ENCODE results near the gene CYP27A1. TPM values are rescaled to one million over a fixed set of nuclear protein-coding genes. Genes with fewer than 3 reads are reported as not detected.
"Not testable (repeated sequence)": the region's sequence is repeated elsewhere in the genome, so short reads cannot be mapped to it uniquely, and the experiment has no call there.

Gene CYP27A1
- total RNA-seq, 1 donor from 2014 or later: 20.5 TPM

DNA sequence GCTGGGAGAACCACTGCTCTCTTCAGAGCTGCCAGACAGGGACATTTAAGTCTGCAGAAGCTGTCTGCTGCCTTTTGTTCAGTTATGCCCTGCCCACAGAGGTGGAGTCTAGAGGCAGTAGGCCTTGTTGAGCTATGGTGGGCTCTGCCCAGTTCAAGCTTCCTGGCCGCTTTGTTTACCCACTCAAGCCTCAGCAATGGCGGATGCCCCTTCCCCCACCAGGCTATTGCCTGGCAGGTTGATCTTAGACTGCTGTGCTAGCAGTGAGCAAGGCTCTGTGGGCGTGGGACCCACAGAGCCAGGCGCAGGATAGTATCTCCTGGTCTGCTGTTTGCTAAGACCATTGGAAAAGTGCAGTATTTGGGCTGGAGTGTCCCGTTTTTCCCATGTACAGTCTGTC lies 9.2 kb upstream of the CYP27A1 start:
- not testable (repeated sequence) for DNase-seq (ENCODE audit: low spot score)

DNA sequence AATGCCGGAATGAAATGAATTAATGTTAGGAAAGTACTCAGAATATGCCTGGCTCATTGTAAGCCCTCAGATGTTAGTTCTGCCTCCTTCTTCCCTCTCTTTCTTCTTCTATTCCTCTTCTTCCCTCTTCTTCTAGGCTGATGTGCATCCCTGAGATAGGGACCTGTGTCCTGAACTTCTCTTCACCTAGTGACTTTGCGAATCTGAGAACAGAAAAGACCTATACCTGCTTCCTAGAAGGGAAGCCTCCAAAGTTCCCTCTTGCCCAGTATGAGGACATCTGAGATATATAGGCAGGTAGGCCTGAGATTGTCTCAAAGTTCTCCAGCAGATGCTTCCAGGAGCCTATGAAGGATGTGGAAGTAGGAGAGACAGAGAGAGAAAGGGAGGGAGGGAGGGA lies 8.1 kb upstream of the CYP27A1 start:
- no peak for DNase-seq (ENCODE audit: low spot score)

GRCh38 chr2:218776488-218776887 lies 5.5 kb upstream of the CYP27A1 start:
- no peak for DNase-seq (ENCODE audit: low spot score)

DNA sequence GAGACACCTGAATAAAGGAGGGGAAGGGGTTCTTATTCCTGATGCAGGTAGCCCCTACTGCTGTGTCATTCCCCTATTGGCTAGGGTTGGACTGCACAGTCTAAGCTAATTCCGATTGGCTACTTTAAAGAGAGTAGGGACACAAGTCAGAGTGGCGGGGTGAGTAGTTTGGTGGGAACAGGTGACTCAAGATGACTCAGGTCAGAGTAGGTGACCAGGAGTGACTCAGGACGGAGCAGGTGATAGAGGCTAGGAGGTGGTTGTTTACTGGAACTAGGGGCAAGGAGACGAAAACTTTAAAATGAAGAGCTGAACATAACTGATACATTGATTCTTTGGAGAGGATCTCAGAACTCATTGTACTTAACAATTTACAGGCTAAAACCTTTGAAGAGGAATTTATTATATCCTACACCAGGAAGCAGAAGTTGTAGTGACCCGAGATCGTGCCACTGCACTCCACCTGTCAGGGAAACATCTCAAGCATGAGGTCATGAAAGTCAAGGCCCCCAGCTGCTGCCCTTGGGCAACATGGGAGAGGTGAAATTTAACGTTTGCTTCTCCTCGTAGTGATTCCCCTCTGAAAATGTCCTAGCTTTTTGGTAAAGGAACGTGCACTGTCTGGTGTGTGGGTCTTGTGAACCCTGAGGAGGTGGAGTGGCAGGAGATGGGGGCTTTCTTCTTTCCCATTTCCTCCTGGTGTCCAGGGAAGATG lies 4.5 kb upstream of the CYP27A1 start:
- DNase-seq (ENCODE audit: low spot score): no peak

DNA sequence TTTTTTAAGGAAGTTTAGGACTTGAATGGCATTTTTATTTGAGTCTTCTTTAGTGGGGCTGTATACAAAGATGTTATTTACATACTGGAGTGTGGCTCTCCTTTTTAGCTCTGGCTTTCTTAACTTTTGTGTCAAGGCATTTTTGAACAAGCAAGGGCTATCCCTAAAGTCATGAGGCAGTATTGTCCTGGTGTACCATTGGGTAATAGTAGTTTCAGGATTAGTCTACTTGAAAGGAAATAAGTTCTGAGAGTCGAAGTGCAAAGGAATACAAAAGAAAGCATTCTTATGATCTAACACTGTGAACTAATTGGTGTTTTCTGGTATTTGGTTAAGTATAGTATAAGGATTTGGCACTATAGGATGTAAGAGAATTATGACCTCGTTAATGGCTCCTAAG lies 1.9 kb upstream of the CYP27A1 start:
- no peak for DNase-seq (ENCODE audit: low spot score)

GRCh38 chr2:218780851-218781690 lies 876 bp upstream of the CYP27A1 start:
- DNase-seq (ENCODE audit: low spot score): no peak

DNA sequence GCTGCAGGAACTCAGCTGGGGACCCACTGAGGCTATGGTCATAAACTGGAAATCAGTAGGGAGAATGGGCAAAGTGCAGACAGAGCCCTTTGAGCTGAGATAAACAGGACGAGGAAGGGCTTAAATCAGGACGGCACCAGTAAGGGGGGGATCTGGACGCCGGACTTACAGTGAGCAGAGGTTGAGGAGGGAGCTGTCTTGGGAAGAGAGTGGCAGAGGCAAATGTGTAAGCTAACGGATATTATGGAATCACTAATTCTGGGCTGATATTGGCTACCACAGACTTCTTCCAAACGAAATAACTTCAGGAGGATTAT lies 539 bp downstream of the CYP27A1 start:
- DNase-seq (ENCODE audit: low spot score): no peak

DNA sequence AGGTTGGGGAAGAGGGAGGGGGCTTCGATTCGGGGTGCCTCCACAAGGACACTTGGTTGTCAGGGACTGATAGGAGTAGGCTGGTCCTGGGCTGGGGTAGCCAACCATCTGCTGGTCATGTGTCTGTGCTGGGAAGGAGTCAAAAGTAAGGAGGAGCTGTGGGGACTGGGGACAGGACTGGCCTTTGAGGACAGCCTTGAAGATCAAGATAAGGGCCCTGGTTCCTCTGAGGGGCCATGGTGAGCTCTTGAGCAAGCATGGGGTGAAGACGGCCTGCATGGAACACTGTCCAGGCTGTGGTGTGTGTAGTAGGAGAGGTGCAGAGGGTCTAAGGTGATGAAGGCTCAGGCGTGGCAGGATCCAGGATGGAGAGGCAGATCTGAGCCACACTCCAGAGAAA lies 1.7 kb downstream of the CYP27A1 start:
- no peak for DNase-seq (ENCODE audit: low spot score)

DNA sequence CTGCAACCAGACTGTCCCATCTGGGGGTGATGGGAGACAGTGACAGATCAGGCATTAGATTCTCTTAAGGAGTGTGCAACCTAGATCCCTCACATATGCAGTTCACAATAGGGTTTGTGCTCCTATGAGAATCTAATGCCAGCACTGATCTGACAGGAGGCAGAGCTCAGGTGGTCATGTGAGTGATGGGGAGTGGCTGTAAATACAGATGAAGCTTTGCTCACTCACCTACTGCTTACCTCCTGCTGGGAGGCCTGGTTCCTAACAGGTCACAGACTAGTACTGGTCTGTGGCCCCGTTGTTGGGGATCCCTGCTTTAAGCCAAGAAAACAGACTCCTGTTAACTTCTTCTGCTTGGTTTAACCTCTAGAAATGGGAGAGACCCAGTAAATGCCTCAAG lies 3.2 kb downstream of the CYP27A1 start:
- DNase-seq (ENCODE audit: low spot score): no peak

- DNase-seq (ENCODE audit: low spot score): no peak
These were observed 4.2 kb downstream of the CYP27A1 start for GRCh38 chr2:218786133-218786532.

DNA sequence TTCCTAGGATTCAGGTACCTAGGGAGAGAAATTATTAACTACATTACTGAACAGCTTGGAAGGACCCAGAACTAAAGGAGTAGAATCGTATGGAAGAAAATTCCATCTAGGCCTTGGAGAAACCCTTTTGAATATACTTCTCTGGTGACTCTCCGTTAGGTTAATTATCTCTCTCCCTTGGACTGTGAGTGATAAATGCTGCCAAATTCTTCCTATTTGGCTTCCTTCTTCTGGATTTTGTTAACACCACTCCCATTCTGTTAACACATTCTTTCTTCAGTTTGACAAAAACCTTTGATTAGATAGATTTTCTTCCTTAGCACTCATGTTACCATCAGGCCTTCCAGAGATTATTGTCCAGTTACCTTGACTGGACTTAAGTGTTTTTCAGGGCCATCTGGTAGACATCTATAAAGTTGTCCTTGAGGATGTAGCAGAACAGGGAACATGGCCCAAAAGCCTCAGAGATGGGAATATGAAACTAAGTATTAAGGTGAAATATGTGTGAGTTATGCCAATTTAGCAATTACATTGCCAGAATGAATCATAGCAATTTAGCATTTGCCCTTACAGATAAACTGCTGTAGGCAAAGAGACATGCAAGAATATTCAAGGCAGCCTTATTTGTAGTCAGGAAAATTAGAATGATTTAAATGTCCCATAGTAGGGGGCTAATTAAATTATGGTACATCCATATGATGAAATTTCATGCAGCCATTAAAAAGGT lies 6.7 kb downstream of the CYP27A1 start:
- DNase-seq (ENCODE audit: low spot score): no peak

DNA sequence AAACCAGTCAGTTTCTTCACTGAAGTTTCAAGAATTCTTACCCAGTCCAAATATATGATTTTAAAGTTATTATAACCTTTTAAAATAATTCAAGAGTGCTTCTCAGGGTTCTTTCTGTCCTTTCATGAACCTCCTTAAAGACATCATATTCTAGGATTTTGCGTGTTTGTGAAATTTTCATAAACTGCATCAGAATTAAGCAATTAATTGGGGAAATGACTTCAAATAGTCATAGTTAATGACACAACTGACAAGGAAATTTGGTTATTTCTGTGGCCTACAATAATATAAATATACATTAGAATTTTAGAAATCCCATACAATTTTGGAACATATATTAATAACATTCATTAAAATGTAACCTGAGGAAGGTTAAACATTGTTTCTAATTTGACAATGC lies 10.5 kb downstream of the CYP27A1 start:
- no peak for DNase-seq (ENCODE audit: low spot score)

- DNase-seq (ENCODE audit: low spot score): no peak
These were observed 14.7 kb downstream of the CYP27A1 start for GRCh38 chr2:218796691-218797090.

DNA sequence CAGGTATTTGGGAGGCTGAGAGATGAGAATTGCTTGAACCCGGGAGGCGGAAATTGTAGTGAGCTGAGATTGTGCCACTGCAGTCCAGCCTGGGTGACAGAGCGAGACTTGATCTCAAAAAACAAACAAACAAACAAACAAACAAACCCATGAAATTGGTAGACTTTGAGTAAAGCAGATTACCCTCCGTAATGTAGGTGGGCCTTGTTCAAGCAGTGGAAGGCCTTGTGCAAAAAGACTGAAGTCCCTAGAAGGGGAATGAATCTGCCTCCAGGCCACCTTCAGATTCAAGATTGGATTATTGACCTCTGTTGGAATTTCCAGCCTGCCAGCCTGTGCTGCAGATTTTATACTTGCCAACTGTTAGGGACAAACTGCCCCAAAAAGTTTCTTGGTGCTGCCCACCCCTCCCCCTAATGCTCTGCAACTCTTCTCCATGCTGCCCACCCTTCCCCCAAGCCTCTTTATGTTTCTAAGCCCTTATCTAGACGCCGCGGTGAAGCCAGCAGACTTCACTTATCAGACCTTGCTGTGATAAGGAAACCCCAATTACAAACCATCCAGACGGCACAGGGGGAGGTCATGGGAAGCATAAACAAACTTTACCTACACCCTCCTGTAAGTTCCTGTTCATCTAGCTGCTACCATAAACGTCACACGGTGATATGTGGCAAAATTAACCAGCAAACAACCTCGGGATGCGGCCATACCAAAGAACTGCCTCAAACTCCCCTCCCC lies 17.0 kb downstream of the CYP27A1 start:
- no peak for DNase-seq (ENCODE audit: low spot score)

DNA sequence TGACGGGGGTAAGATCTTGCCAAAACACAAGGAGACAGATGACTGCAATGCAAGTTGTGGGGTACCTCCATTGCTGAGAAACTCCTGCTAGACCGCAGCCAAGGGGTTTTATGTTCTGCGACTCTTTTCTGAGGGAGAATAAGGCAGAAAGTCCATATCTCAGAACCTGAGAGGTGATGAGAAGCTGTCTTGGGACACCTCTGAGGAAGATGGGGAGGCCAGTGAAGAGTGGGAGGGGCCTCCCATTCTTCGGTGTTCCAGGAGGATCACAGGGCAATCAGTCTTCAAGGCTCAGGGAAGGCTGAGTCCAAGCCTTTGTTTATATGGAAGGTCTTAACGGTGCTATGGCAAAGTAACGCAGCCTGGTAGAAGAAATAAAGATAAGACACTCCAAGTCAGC lies 18.0 kb downstream of the CYP27A1 start:
- no peak for DNase-seq (ENCODE audit: low spot score)

DNA sequence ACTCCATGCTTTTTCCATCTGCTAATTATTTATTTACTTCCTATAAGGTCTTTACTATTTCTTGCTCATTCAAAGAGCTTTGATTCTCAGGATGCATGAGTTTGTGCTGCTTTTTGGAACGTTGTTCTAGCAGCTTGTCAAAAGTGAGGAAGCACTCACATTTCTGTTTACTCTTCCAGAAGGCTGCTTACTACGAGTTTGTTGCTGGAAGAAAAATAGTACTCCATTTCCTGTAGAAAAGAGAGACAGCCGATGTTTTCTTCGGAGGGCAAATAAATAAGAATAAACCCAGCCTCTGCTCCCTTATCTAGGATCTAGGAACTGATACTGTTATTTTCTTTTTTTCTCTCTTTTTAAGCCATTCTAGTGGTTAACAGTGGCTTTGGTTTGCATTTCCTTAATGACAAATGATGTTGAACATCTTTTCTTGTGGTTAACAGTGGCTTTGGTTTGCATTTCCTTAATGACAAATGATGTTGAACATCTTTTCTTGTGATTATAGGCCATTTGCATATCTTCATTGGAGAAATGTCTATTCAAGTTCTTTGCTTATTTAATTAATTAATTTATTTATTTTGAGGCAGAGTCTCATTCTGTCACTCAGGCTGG lies 20.5 kb downstream of the CYP27A1 start:
- no peak for DNase-seq (ENCODE audit: low spot score)

DNA sequence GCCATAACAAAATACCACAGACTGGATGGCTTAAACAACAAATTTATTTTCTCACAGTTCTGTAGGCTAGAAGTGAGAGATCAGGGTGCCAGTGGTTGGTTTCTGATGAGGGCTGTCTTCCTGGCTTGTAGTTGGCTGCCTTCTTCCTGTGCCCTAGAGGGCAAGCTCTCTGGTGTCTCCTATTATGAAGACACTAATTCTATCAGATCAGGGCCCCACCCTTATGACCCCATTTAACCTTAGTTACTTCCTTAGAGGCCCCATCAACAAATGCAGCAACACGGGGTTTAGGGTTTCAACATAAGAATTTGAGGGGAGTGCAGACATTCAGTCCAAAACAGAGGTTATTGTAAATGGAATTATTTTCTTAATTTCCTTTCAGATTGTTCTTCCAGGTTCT lies 22.9 kb downstream of the CYP27A1 start:
- no peak for DNase-seq (ENCODE audit: low spot score)

- no peak for DNase-seq (ENCODE audit: low spot score)
These were observed 23.7 kb downstream of the CYP27A1 start for GRCh38 chr2:218805627-218806026.

DNA sequence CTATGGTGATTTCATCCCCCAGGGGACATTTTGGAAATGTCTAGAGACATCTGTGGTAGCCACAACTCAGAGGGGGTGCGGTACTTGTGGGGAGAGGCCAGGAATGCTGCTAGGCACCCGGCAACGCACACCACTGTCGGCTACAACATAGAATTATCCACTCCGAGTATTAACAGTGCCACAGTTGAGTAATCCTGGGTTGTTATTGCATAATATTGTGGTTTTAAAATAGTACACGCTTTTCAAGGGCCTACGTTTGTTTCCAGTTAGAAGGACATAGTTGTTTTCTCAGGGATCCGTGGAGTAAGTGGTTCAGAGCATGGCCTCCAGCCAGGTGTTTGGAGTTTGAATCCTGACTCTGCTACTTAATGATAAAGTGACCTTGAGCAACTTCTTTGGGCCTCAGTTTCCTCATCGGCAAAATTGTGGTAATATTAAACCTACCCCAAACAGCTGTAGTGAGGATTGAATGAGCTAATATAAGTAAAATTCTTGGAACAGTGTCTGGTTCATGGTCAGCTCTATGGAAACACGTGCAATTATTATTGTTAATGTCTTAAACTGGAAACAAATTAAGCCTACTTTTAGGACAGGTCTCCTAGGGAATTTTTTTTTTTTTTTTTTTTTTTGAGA lies 24.5 kb downstream of the CYP27A1 start:
- DNase-seq (ENCODE audit: low spot score): no peak

- no peak for DNase-seq (ENCODE audit: low spot score)
These were observed 25.7 kb downstream of the CYP27A1 start for GRCh38 chr2:218807626-218808025.

GRCh38 chr2:218809515-218809914 lies 27.6 kb downstream of the CYP27A1 start:
- no peak for DNase-seq (ENCODE audit: low spot score)

All from mesenteric fat pad (tissue), 1 donor.